Esophagus squamous epithelium (tissue), 4 donors: ENCODE results near the gene PLA2G7.

Source experiments
- CTCF ChIP-seq, 6 experiments: fragments of 450-650 bp in 4 of 6; fragments of 200-600 bp in 2 of 6; sonication (generic) in 2 of 6; IDR thresholded peaks; one replicate each; pipeline ENCODE4 v1.5.1; 2016 to 2019; ENCODE audit warnings: antibody characterized with exemption in 6 of 6, mild to moderate bottlenecking in 4 of 6, moderate library complexity in 4 of 6
- POLR2A ChIP-seq, 4 donors: fragments of 450-650 bp; IDR thresholded peaks; one replicate each; pipeline ENCODE4 v1.6.1; 2017; ENCODE audit warnings: antibody characterized with exemption in 4 of 4, mild to moderate bottlenecking in 4 of 4, moderate library complexity in 3 of 4

DNA sequence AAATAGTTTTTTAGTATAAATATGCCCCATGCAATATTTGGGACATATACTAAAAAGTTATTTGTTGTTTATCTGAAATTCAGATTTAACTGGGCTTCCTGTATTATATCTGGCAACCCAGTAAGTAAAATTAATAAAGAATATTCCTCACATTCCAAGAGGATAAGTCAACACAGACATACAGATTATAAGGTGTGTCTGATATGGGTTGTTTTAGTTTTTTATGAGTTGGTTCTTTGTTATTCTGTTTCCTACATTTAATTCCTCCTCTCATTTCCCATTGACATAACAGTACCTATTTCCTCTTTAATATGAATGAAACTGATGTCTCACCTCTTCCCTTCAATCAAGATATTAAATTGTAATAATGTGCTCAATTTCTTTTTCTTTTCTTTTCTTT is 1.7 kb upstream of the PLA2G7 start:
- TF ChIP-seq CTCF (IDR thresholded peaks at IDR 0.05) (no peak), POLR2A (IDR thresholded peaks at IDR 0.05) (no peak)
